ENCODE results near the gene KLF11. TPM values are rescaled to one million over a fixed set of nuclear protein-coding genes. Genes with fewer than 3 reads are reported as not detected.

Gene KLF11
- total RNA-seq, 2 donors from 2014 or later = 25.7 to 32.6 TPM

GRCh38 chr2:10058251-10059015 lies 15.1 kb downstream of the KLF11 start:
- Histone ChIP-seq H3K9me3 (no peaks in the 10 kb centered on the region), H3K27me3 (no peaks in the 10 kb centered on the region), H3K27ac (peak overlapping the region in 1 of 4 donors; percentile 58), H3K4me3 (no peak overlapping the region), H3K4me1 (peaks cover 25% of the 10 kb centered on the region), H3K36me3 (replicated peaks in 1 of 2; ENCODE audit: insufficient read depth in 1 of 2, low read depth in 2 of 2) (peaks cover 0 to 3% of the 10 kb centered on the region in 2 donors)
- intact Hi-C loops (cut with DNase I) = no loop called here
- WGBS, 2 donors = 91 to 95% methylated on average over 11 to 39 of the region's 39 CpGs
- no peak for TF ChIP-seq POLR2A (IDR thresholded peaks at IDR 0.05)
- TF ChIP-seq CTCF (IDR thresholded peaks at IDR 0.05) = no peak
- no peak for DNase-seq
- no peak for ATAC-seq

DNA sequence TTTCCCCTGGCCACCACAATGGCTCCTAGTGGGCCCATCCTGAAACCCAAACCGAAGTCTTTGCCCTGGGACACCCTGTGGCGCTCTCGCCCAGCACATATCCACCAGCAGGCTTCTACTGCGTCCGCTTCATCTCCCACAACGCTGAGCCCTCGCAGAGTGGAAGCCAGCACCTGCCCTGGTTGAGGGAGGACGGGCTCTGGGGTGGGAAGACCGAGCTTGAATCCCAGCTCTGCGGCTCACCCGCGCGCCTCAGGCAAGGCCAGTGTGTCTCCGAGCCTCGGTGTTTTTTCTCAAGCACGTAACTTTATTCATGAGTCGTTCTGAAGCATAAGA lies 15.6 kb downstream of the KLF11 start:
- no peak for TF ChIP-seq CTCF (IDR thresholded peaks at IDR 0.05)
- no peak for TF ChIP-seq POLR2A (IDR thresholded peaks at IDR 0.05)
- Histone ChIP-seq H3K27ac (no peak overlapping the region), H3K4me3 (no peak overlapping the region), H3K27me3 (no peaks in the 10 kb centered on the region), H3K36me3 (replicated peaks in 1 of 2; ENCODE audit: insufficient read depth in 1 of 2, low read depth in 2 of 2) (peaks cover 0 to 3% of the 10 kb centered on the region in 2 donors), H3K9me3 (no peaks in the 10 kb centered on the region), H3K4me1 (peaks cover 19% of the 10 kb centered on the region)
- WGBS, 2 donors = 93% methylated on average over 17 of the region's 17 CpGs
- no peak for DNase-seq
- intact Hi-C loops (cut with DNase I) = no loop called here
- ATAC-seq = no peak

DNA sequence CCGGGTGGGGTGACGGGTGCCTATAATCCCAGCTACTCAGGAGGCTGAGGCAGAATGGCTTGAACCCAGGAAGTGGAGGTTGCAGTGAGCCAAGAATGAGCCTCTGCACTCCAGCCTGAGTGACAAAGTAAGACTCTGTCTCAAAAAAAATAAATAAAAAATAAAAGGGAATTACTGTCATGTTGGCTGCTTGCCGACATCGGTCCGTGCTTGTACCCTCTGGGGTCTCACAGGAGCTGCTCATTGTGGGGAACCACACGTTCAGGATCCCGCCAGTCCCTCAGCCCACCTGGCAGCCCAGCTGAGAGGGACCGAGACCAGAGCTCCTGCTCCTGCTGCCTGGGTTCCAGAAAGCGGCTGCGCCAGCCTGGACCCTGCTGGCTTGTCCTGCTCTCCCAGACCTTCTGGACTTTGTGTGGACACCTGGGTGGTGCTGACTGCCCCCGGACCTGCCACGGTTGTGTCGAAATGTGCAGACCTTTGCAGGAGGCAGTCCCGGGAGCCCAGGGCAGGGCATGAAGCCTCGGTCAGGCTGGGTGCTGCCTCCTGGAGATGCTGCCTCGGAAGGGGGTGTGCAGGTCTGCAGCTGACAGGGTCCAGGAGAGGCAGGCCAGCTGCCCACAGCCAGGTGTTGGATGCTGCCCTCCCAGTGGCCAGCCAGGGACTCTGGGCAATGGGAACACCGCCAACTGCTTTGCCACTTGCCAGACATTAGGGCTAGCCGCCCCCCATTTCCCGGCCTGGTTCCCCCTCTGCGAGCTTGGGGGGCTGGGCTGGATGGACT lies 16.4 kb downstream of the KLF11 start:
- intact Hi-C loops (cut with DNase I) = no loop called here
- no peak for TF ChIP-seq POLR2A (IDR thresholded peaks at IDR 0.05)
- ATAC-seq = no peak

DNA sequence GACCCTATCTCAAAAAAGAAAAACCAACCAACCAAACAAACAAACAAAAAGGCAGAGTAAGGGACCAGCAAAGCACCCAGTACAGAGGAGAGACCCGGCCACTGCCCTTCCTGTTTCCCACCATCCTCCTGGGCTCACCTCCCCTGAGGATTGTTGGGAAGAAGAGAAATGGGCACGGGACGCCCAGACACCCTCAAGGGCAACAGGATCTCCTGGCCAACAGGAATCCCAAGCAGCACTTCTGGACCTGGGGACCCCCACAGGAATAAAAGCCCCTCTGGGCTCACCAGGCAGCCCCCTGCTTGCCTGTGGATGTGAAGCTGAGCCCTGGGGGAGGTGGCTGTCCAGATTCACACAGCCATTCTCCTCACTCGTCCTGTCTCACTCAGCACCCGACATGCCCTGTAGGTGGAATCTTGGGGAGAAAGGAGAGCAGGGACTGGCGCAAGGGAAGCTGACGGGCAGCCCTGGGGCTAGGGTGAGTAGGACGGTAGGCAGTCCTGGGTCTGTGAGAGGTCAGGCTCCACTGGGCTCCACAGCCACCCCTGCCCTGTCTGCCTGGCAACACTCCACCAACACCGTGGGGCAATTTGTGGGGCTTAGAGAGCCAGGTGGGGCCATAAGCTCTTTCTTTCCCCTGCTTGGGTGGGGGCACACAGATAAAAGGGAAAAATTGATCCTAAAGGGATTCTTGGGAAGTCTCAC lies 18.0 kb downstream of the KLF11 start:
- no peaks in the 10 kb centered on the region for H3K36me3 ChIP-seq (replicated peaks in 1 of 2; ENCODE audit: insufficient read depth in 1 of 2, low read depth in 2 of 2)
- TF ChIP-seq POLR2A (IDR thresholded peaks at IDR 0.05) (no peak), CTCF (IDR thresholded peaks at IDR 0.05) (no peak)
- H3K27me3 ChIP-seq = no peaks in the 10 kb centered on the region
- H3K9me3 ChIP-seq = no peaks in the 10 kb centered on the region
- no peak for ATAC-seq
- WGBS, 2 donors = 85 to 91% methylated on average over 9 of the region's 9 CpGs
- no peak for DNase-seq
- H3K27ac ChIP-seq = no peak overlapping the region
- peaks cover 5% of the 10 kb centered on the region for H3K4me1 ChIP-seq
- no peak overlapping the region for H3K4me3 ChIP-seq
- intact Hi-C loops (cut with DNase I) = no loop called here

More for the DNA sequence above, 16.4 kb downstream of the KLF11 start:
- no peaks in the 10 kb centered on the region for H3K27me3 ChIP-seq
- H3K9me3 ChIP-seq = no peaks in the 10 kb centered on the region
- H3K4me1 ChIP-seq = peaks cover 11% of the 10 kb centered on the region
- no peak overlapping the region for H3K27ac ChIP-seq
- H3K36me3 ChIP-seq (replicated peaks in 1 of 2; ENCODE audit: insufficient read depth in 1 of 2, low read depth in 2 of 2) = no peaks in the 10 kb centered on the region
- no peak for DNase-seq
- WGBS, 2 donors = 86 to 87% methylated on average over 8 to 20 of the region's 20 CpGs
- H3K4me3 ChIP-seq = no peak overlapping the region

GRCh38 chr2:10062931-10063365 lies 19.6 kb downstream of the KLF11 start:
- intact Hi-C loops (cut with DNase I) = no loop called here
- ATAC-seq (no peak), DNase-seq (no peak)
- H3K27me3 ChIP-seq = no peaks in the 10 kb centered on the region
- H3K4me3 ChIP-seq = no peak overlapping the region
- TF ChIP-seq POLR2A (IDR thresholded peaks at IDR 0.05) (no peak), CTCF (IDR thresholded peaks at IDR 0.05) (no peak)
- 65 to 87% methylated on average over 5 to 10 of the region's 10 CpGs for WGBS, 2 donors
- no peak overlapping the region for H3K27ac ChIP-seq
- no peaks in the 10 kb centered on the region for H3K9me3 ChIP-seq
- H3K36me3 ChIP-seq (replicated peaks in 1 of 2; ENCODE audit: insufficient read depth in 1 of 2, low read depth in 2 of 2) = no peaks in the 10 kb centered on the region
- peaks cover 5% of the 10 kb centered on the region for H3K4me1 ChIP-seq

Data from body of pancreas (tissue), 4 donors.